Motor neuron (in vitro differentiated cells): ENCODE results near the gene SENP1. TPM values are rescaled to one million over a fixed set of nuclear protein-coding genes. Genes with fewer than 3 reads are reported as not detected.
"Not testable (repeated sequence)": the region's sequence is repeated elsewhere in the genome, so short reads cannot be mapped to it uniquely, and the experiment has no call there.

ENCODE experiments used
- ATAC-seq, 8 experiments: fragments of 200-7000 bp; cut with Tn5 transposase; replicated peaks in 6 of 8; 2 replicates each; pipeline ENCODE4 v1.8.0; 2021; ENCODE audit warnings: mild to moderate bottlenecking in 8 of 8, moderate library complexity in 8 of 8
- H3K27ac ChIP-seq, 2 donors: fragments of 250-450 bp; sonication (Bioruptor Pico); 2 replicates each; pipeline ENCODE4 v1.9.0; 2021; ENCODE audit warnings: antibody characterized with exemption in 2 of 2, mild to moderate bottlenecking in 2 of 2, moderate library complexity in 1 of 2
- H3K4me1 ChIP-seq, 2 donors: fragments of 250-450 bp; sonication (Bioruptor Pico); replicated peaks in 1 of 2; 2 replicates each; pipeline ENCODE4 v1.6.1; 2021; ENCODE audit warnings: antibody characterized with exemption in 2 of 2, mild to moderate bottlenecking in 2 of 2, moderate library complexity in 1 of 2
- H3K4me3 ChIP-seq, 5 donors: fragments of 250-450 bp; sonication (Bioruptor Pico); 2 replicates each; pipeline ENCODE4 v1.9.0; 2021; ENCODE audit warnings: antibody characterized with exemption in 5 of 5, mild to moderate bottlenecking in 5 of 5, moderate library complexity in 4 of 5
- WGBS, 10 experiments: fragments of 450-650 bp; shearing (Covaris generic); methylation state at CpG; one replicate each; pipeline ENCODE4 v1.0.0; 2022; 5-methylcytosine and 5-hydroxymethylcytosine counted together
- in situ Hi-C, 9 experiments: fragments of 400-800 bp; cut with MboI; loops; one replicate each; pipeline ENCODE4 v1.15.0; 2021; ENCODE audit warnings: low sequenced_read_pairs in 9 of 9, low pct_unique_long_range_greater_than_20kb in 2 of 9; ENCODE audit not compliant: unreplicated experiment in 9 of 9
- total RNA-seq, 8 experiments: library from RNA; unstranded; fragments of 300-600 nt; gene quantifications; 2 replicates each; pipeline versions ENCODE4 v1.2.3 to v1.2.4, GENCODE V29; 2022

The SENP1 gene
- total RNA-seq, 8 experiments from 2014 or later, result 9.5 to 28.8 (median 19.2) TPM

GRCh38 chr12:48125542-48125941 lies 19.7 kb upstream of the SENP1 start:
- H3K4me1 ChIP-seq, result peaks cover 15 to 18% of the 10 kb centered on the region in 2 donors
- H3K4me3 ChIP-seq, ATAC-seq, H3K27ac ChIP-seq, in situ Hi-C loops: not testable (repeated sequence)
- WGBS, 10 experiments, result 60 to 100% (median 100%) methylated on average over 1 to 3 of the region's 5 CpGs; no CpG with 5 or more reads in 2 of the 10 experiments

- no peak for ATAC-seq
- in situ Hi-C loops, result no loop called here
- 52 to 100% (median 80%) methylated on average over 2 to 4 of the region's 4 CpGs; no CpG with 5 or more reads in 1 of the 10 experiments for WGBS, 10 experiments
- Histone ChIP-seq H3K4me3 (no peak overlapping the region), H3K27ac (no peak overlapping the region), H3K4me1 (peaks cover 25 to 30% of the 10 kb centered on the region in 2 donors)
These were observed 17.3 kb upstream of the SENP1 start for GRCh38 chr12:48123169-48123568.

GRCh38 chr12:48122065-48122834 lies 16.4 kb upstream of the SENP1 start:
- Histone ChIP-seq H3K4me3 (no peak overlapping the region), H3K27ac (no peak overlapping the region), H3K4me1 (peaks cover 25 to 31% of the 10 kb centered on the region in 2 donors)
- ATAC-seq, result no peak
- in situ Hi-C loops, result no loop called here
- 83 to 100% (median 93%) methylated on average over 1 to 2 of the region's 2 CpGs; no CpG with 5 or more reads in 5 of the 10 experiments for WGBS, 10 experiments

- WGBS, 10 experiments, result 0 to 100% (median 17%) methylated on average over 1 of the region's 1 CpG; no CpG with 5 or more reads in 4 of the 10 experiments
- no peak overlapping the region for H3K4me3 ChIP-seq
- peak in 3 of 8 experiments; percentile 3 to 52 (median 43) for ATAC-seq
- H3K27ac ChIP-seq, result no peak overlapping the region
- in situ Hi-C loops, result no loop called here
- H3K4me1 ChIP-seq, result peaks cover 25 to 31% of the 10 kb centered on the region in 2 donors
These were observed 15.6 kb upstream of the SENP1 start for GRCh38 chr12:48121522-48121921.

GRCh38 chr12:48119834-48120195 lies 13.9 kb upstream of the SENP1 start:
- H3K4me3 ChIP-seq, result peak overlapping the region; percentile 56 to 98 (median 72)
- peaks cover 25 to 31% of the 10 kb centered on the region in 2 donors for H3K4me1 ChIP-seq
- H3K27ac ChIP-seq, result peak overlapping the region; percentile 81 to 87
- in situ Hi-C loops, result no loop called here
- WGBS, 10 experiments, result 0 to 7% (median 0%) methylated on average over 2 to 5 of the region's 5 CpGs; no CpG with 5 or more reads in 1 of the 10 experiments
- peak; percentile 9 to 35 (median 22) for ATAC-seq

- peak within 1 kb of the TSS; percentile 81 to 87 for H3K27ac ChIP-seq
- in situ Hi-C loops, result no loop called here
- 0 to 6% (median 0%) methylated on average over 1 to 14 of the region's 20 CpGs; no CpG with 5 or more reads in 1 of the 10 experiments for WGBS, 10 experiments
- peaks cover 25 to 31% of the 10 kb centered on the region in 2 donors for H3K4me1 ChIP-seq
- peak within 1 kb of the TSS; percentile 56 to 98 (median 72) for H3K4me3 ChIP-seq
- ATAC-seq, result peak; percentile 89 to 97 (median 94)
These were observed 13.4 kb upstream of the SENP1 start, which contains the start of gene PFKM for GRCh38 chr12:48119078-48119833. TSS of gene PFKM (plus strand) at chr12:48119364. CDS start at chr12:48122775, 3,411 bp downstream.

- ATAC-seq, result peak in 2 of 8 experiments; percentile 2 to 5
- 20 to 80% (median 54%) methylated on average over 1 to 2 of the region's 3 CpGs; no CpG with 5 or more reads in 2 of the 10 experiments for WGBS, 10 experiments
- in situ Hi-C loops, result no loop called here
- H3K4me1 ChIP-seq, result peaks cover 25 to 31% of the 10 kb centered on the region in 2 donors
- H3K4me3 ChIP-seq, result peak overlapping the region; percentile 56 to 98 (median 72)
- H3K27ac ChIP-seq, result no peak overlapping the region
These were observed 12.5 kb upstream of the SENP1 start for GRCh38 chr12:48118284-48118871.

GRCh38 chr12:48115957-48116356 lies 10.1 kb upstream of the SENP1 start:
- Histone ChIP-seq H3K27ac (no peak overlapping the region), H3K4me1 (peaks cover 14 to 17% of the 10 kb centered on the region in 2 donors), H3K4me3 (no peak overlapping the region)
- in situ Hi-C loops, result no loop called here
- ATAC-seq, result no peak
- 0 to 100% (median 83%) methylated on average over 1 of the region's 1 CpG; no CpG with 5 or more reads in 2 of the 10 experiments for WGBS, 10 experiments

- 44 to 100% (median 88%) methylated on average over 2 to 5 of the region's 5 CpGs; no CpG with 5 or more reads in 3 of the 10 experiments for WGBS, 10 experiments
- in situ Hi-C loops, H3K27ac ChIP-seq, H3K4me1 ChIP-seq, ATAC-seq, H3K4me3 ChIP-seq: not testable (repeated sequence)
These were observed 5.4 kb upstream of the SENP1 start for GRCh38 chr12:48111312-48111693.

- in situ Hi-C loops, result no loop called here
- no peak for ATAC-seq
- 10 to 88% (median 49%) methylated on average over 1 of the region's 1 CpG; no CpG with 5 or more reads in 4 of the 10 experiments for WGBS, 10 experiments
- Histone ChIP-seq H3K27ac (no peak overlapping the region), H3K4me3 (no peak overlapping the region), H3K4me1 (peaks cover 5 to 9% of the 10 kb centered on the region in 2 donors)
These were observed 4.9 kb upstream of the SENP1 start for GRCh38 chr12:48110691-48111311.

GRCh38 chr12:48109424-48109823 lies 3.5 kb upstream of the SENP1 start:
- Histone ChIP-seq H3K4me3 (no peak overlapping the region), H3K4me1 (peaks cover 8 to 13% of the 10 kb centered on the region in 2 donors), H3K27ac (no peak overlapping the region)
- no peak for ATAC-seq
- in situ Hi-C loops, result no loop called here
